Spleen (tissue), 11 donors: ENCODE results near the gene NTNG1. TPM values are rescaled to one million over a fixed set of nuclear protein-coding genes. Genes with fewer than 3 reads are reported as not detected.

Source experiments
- DNase-seq: peaks from one replicate; pipeline ENCODE4 v3.0.0-alpha.2; 2020
- H3K27ac ChIP-seq, 8 donors: fragments of 200-600 bp; sonication (generic) in 7 of 8; 1 replicate in 4 of 8; 2 replicates in 4 of 8; pipeline versions ENCODE4 v1.5.0 to v1.8.0; 2016 to 2021; ENCODE audit warnings: inconsistent platforms in 4 of 8, mild to moderate bottlenecking in 4 of 8, moderate library complexity in 1 of 8
- H3K27me3 ChIP-seq, 7 donors: fragments of 200-600 bp; sonication (generic) in 6 of 7; replicated peaks in 1 of 7; 1 replicate in 4 of 7; 2 replicates in 3 of 7; pipeline versions ENCODE4 v1.5.0 to v1.8.0; 2016 to 2021; ENCODE audit warnings: inconsistent platforms in 3 of 7, mild to moderate bottlenecking in 1 of 7
- H3K36me3 ChIP-seq, 6 donors: fragments of 200-600 bp; sonication (generic) in 5 of 6; 1 replicate in 4 of 6; 2 replicates in 2 of 6; pipeline versions ENCODE4 v1.5.0 to v1.8.0; 2016 to 2021; ENCODE audit warnings: inconsistent platforms in 2 of 6
- H3K4me1 ChIP-seq, 6 donors: fragments of 200-600 bp; sonication (generic) in 5 of 6; 1 replicate in 3 of 6; 2 replicates in 3 of 6; pipeline versions ENCODE4 v1.5.0 to v1.8.0; 2016 to 2021; ENCODE audit warnings: inconsistent platforms in 3 of 6
- H3K4me3 ChIP-seq, 8 donors: fragments of 200-600 bp; sonication (generic) in 7 of 8; 1 replicate in 4 of 8; 2 replicates in 4 of 8; pipeline versions ENCODE4 v1.5.0 to v1.8.0; 2016 to 2021; ENCODE audit warnings: inconsistent platforms in 4 of 8, mild to moderate bottlenecking in 4 of 8, moderate library complexity in 2 of 8
- H3K9me3 ChIP-seq, 8 donors: fragments of 200-600 bp; sonication (generic) in 7 of 8; 1 replicate in 4 of 8; 2 replicates in 4 of 8; pipeline versions ENCODE4 v1.5.0 to v1.8.0; 2016 to 2021; ENCODE audit warnings: inconsistent platforms in 4 of 8
- CTCF ChIP-seq, 11 experiments: fragments of 200-600 bp in 7 of 11; fragments of 450-650 bp in 4 of 11; sonication (generic) in 4 of 11; IDR thresholded peaks in 8 of 11; conservative IDR thresholded peaks in 3 of 11; 1 replicate in 7 of 11; 2 replicates in 4 of 11; pipeline versions ENCODE4 v1.4.0 to v1.8.0; 2016 to 2021; ENCODE audit warnings: antibody characterized with exemption in 11 of 11, inconsistent platforms in 4 of 11, mild to moderate bottlenecking in 1 of 11
- POLR2A ChIP-seq, 3 donors: fragments of 450-650 bp; IDR thresholded peaks; one replicate each; pipeline ENCODE4 v1.5.1; 2017; ENCODE audit warnings: antibody characterized with exemption in 3 of 3, mild to moderate bottlenecking in 1 of 3
- POLR2AphosphoS5 ChIP-seq, 3 donors: sonication (generic); formaldehyde crosslinking; IDR thresholded peaks; one replicate each; pipeline ENCODE4 v1.5.1; 2017; ENCODE audit warnings: antibody characterized with exemption in 3 of 3
- WGBS, 5 donors: extraction: QIAGEN DNeasy Blood & Tissue Kit in 3 of 5; methylation state at CpG; one replicate each; pipeline versions ENCODE4 v1.1.5 to v1.1.7; 2013 to 2018; 5-methylcytosine and 5-hydroxymethylcytosine counted together
- intact Hi-C: fragments of 100-400 bp; cut with DNase I; formaldehyde crosslinking; loops from one replicate; pipeline ENCODE4 v1.15.0; 2023; ENCODE audit warnings: low total_unique reads
- polyA plus RNA-seq, 3 donors: library from polyadenylated mRNA; stranded (reverse); fragments of 200-250 nt; gene quantifications; one replicate each; pipeline ENCODE4 v1.2.1, GENCODE V29; 2013
- total RNA-seq, 7 donors: library from RNA; depleted of rRNA in 3 of 7; stranded (reverse); fragments of >200 nt in 3 of 7; fragmentation: NEBNext Ultra II Directional in 4 of 7; extraction: Animal tissue kit (Norgen Biotek cat#: 25700) in 4 of 7; gene quantifications; one replicate each; pipeline versions ENCODE4 v1.1.0 to v1.2.1, GENCODE V29; 2016 to 2021
- donor health status: healthy with polysubstance abuse.
- donor health status: DM: no; HTN: no; CAD: no; lungs with moderate emphysema.
- donor health status: DM: no; HTN: no; CAD: no.
- donor health status: Bipolar disorder and iron deficiency.
- donor health status: healthy.
- donor health status: DM: no; HTN: no; CAD: no.
- donor health status: DM: yes; HTN: yes; CAD: no.

The NTNG1 gene
- total and polyA plus RNA-seq, 10 donors, result 0.11 to 2.0 (median 1.1) TPM

- intact Hi-C loops, result no loop called here
- Histone ChIP-seq H3K27ac (no peak overlapping the region), H3K36me3 (no peaks in the 10 kb centered on the region), H3K27me3 (no peaks in the 10 kb centered on the region), H3K9me3 (no peaks in the 10 kb centered on the region), H3K4me3 (no peak overlapping the region), H3K4me1 (peaks cover 0 to 13% (median 2%) of the 10 kb centered on the region in 6 donors)
- no peak for TF ChIP-seq POLR2A (IDR thresholded peaks at IDR 0.05)
- no peak for TF ChIP-seq POLR2AphosphoS5 (IDR thresholded peaks at IDR 0.05)
- TF ChIP-seq CTCF (IDR thresholded peaks at IDR 0.05 in 8 of 11, conservative IDR thresholded peaks at IDR 0.05 in 3 of 11), result no peak
- WGBS, 5 donors, result 65 to 96% (median 91%) methylated on average over 3 of the region's 3 CpGs
- no peak for DNase-seq
These were observed 298.7 kb downstream of the NTNG1 start for GRCh38 chr1:107439567-107439966.

GRCh38 chr1:107442551-107442950 lies 301.7 kb downstream of the NTNG1 start:
- Histone ChIP-seq H3K4me3 (no peak overlapping the region), H3K4me1 (no peaks in the 10 kb centered on the region), H3K27ac (no peak overlapping the region), H3K27me3 (no peaks in the 10 kb centered on the region), H3K36me3 (no peaks in the 10 kb centered on the region), H3K9me3 (no peaks in the 10 kb centered on the region)
- 78 to 91% (median 87%) methylated on average over 1 of the region's 1 CpG for WGBS, 5 donors
- intact Hi-C loops, result no loop called here
- TF ChIP-seq POLR2AphosphoS5 (IDR thresholded peaks at IDR 0.05) (no peak), CTCF (IDR thresholded peaks at IDR 0.05 in 8 of 11, conservative IDR thresholded peaks at IDR 0.05 in 3 of 11) (no peak), POLR2A (IDR thresholded peaks at IDR 0.05) (no peak)
- DNase-seq, result no peak

GRCh38 chr1:107443027-107443426 lies 302.2 kb downstream of the NTNG1 start:
- intact Hi-C loops, result no loop called here
- Histone ChIP-seq H3K27me3 (no peaks in the 10 kb centered on the region), H3K27ac (no peak overlapping the region), H3K36me3 (no peaks in the 10 kb centered on the region), H3K4me3 (no peak overlapping the region), H3K4me1 (no peaks in the 10 kb centered on the region), H3K9me3 (no peaks in the 10 kb centered on the region)
- TF ChIP-seq POLR2A (IDR thresholded peaks at IDR 0.05), result no peak
- no peak for TF ChIP-seq POLR2AphosphoS5 (IDR thresholded peaks at IDR 0.05)
- TF ChIP-seq CTCF (IDR thresholded peaks at IDR 0.05 in 8 of 11, conservative IDR thresholded peaks at IDR 0.05 in 3 of 11), result no peak
- WGBS, 5 donors, result 68 to 77% (median 71%) methylated on average over 5 of the region's 5 CpGs
- no peak for DNase-seq

GRCh38 chr1:107443860-107444259 lies 303.0 kb downstream of the NTNG1 start:
- TF ChIP-seq CTCF (IDR thresholded peaks at IDR 0.05 in 8 of 11, conservative IDR thresholded peaks at IDR 0.05 in 3 of 11) (no peak), POLR2AphosphoS5 (IDR thresholded peaks at IDR 0.05) (no peak), POLR2A (IDR thresholded peaks at IDR 0.05) (no peak)
- 51 to 60% (median 59%) methylated on average over 2 of the region's 2 CpGs for WGBS, 5 donors
- Histone ChIP-seq H3K27ac (no peak overlapping the region), H3K36me3 (no peaks in the 10 kb centered on the region), H3K27me3 (no peaks in the 10 kb centered on the region), H3K9me3 (no peaks in the 10 kb centered on the region), H3K4me1 (peaks cover 0 to 1% (median 0%) of the 10 kb centered on the region in 6 donors), H3K4me3 (no peak overlapping the region)
- no peak for DNase-seq
- intact Hi-C loops, result no loop called here
